PC-3 (cell line): ENCODE data around the gene PIM1. TPM values are rescaled to one million over a fixed set of nuclear protein-coding genes. Genes with fewer than 3 reads are reported as not detected.

Experiments
- ATAC-seq: fragments of 200-7000 bp; cut with Tn5 transposase; 2 replicates; pipeline ENCODE4 v1.9.1; 2020; ENCODE audit warnings: mild to moderate bottlenecking, moderate library complexity
- BruUV-seq: library from RNA; stranded (reverse); fragments of 400-500 nt; replicated peaks from 2 replicates; lab custom pipeline; 2021; lab: Mats Ljungman, UMichigan
- CTCF ChIA-PET: fragments of 300-600 bp; sonication (Branson Sonifier 250); formaldehyde crosslinking; loops from one replicate; lab custom pipeline; 2022; ENCODE audit warnings: antibody characterized with exemption; lab: Charles Lee
- POLR2A ChIA-PET: fragments of 300-600 bp; sonication (Branson Sonifier 250); formaldehyde crosslinking; loops from one replicate; lab custom pipeline; 2022; ENCODE audit warnings: antibody characterized with exemption; ENCODE audit not compliant: unreplicated experiment; lab: Charles Lee
- DNase-seq: peaks from one replicate; pipeline ENCODE4 v3.0.0-alpha.2; 2015
- H2AFZ ChIP-seq: fragments of 300-600 bp; sonication (generic); 2 replicates; pipeline ENCODE4 v1.6.0; 2016; ENCODE audit warnings: antibody characterized with exemption, low read length
- H3F3A ChIP-seq: fragments of 300-600 bp; sonication (generic); one replicate; pipeline ENCODE4 v1.6.0; 2017; ENCODE audit warnings: antibody characterized with exemption, low read length, control low read depth, mild to moderate bottlenecking; ENCODE audit not compliant: unreplicated experiment
- H3K27ac ChIP-seq: fragments of 300-600 bp; sonication (generic); 2 replicates; pipeline ENCODE4 v1.5.1; 2016; ENCODE audit warnings: mild to moderate bottlenecking, low read length
- H3K27me3 ChIP-seq: fragments of 300-600 bp; sonication (generic); 2 replicates; pipeline ENCODE4 v1.6.1; 2016; ENCODE audit warnings: low read length, mixed read lengths
- H3K36me3 ChIP-seq: fragments of 300-600 bp; sonication (generic); 2 replicates; pipeline ENCODE4 v1.6.1; 2016; ENCODE audit warnings: low read depth, mixed run types, low read length, mixed read lengths
- H3K4me1 ChIP-seq: fragments of 300-600 bp; sonication (generic); 2 replicates; pipeline ENCODE4 v1.5.1; 2016; ENCODE audit warnings: low read length; ENCODE audit not compliant: insufficient read depth
- H3K4me2 ChIP-seq: fragments of 300-600 bp; sonication (generic); 2 replicates; pipeline ENCODE4 v1.6.0; 2016; ENCODE audit warnings: low read length
- H3K4me3 ChIP-seq: fragments of 300-600 bp; sonication (generic); 2 replicates; pipeline ENCODE4 v1.5.1; 2016; ENCODE audit warnings: mild to moderate bottlenecking, low read length, mixed read lengths
- H3K79me2 ChIP-seq: fragments of 300-600 bp; sonication (generic); 2 replicates; pipeline ENCODE4 v1.6.1; 2017; ENCODE audit warnings: low read length, mixed read lengths
- H3K9ac ChIP-seq: fragments of 300-600 bp; sonication (generic); 2 replicates; pipeline ENCODE4 v1.6.0; 2016; ENCODE audit warnings: mild to moderate bottlenecking, low read length
- H3K9me2 ChIP-seq: fragments of 300-600 bp; sonication (generic); replicated peaks from 2 replicates; pipeline ENCODE4 v1.6.1; 2016; ENCODE audit warnings: mixed run types, low read length, mixed read lengths
- H3K9me3 ChIP-seq: fragments of 300-600 bp; sonication (generic); 2 replicates; pipeline ENCODE4 v1.6.1; 2016; ENCODE audit warnings: low read length, mixed read lengths
- H4K20me1 ChIP-seq: fragments of 300-600 bp; sonication (generic); 2 replicates; pipeline ENCODE4 v1.6.1; 2016; ENCODE audit warnings: low read length, mixed read lengths
- CTCF ChIP-seq: fragments of 300-600 bp; sonication (generic); conservative IDR thresholded peaks from 2 replicates; pipeline ENCODE4 v1.5.1; 2017; ENCODE audit warnings: antibody characterized with exemption, low read depth, mild to moderate bottlenecking, low read length
- EZH2 ChIP-seq: fragments of 300-600 bp; sonication (generic); IDR thresholded peaks from one replicate; pipeline ENCODE4 v1.6.1; 2017; ENCODE audit warnings: antibody characterized with exemption, mild to moderate bottlenecking, low read length; ENCODE audit not compliant: unreplicated experiment
- EZH2phosphoT487 ChIP-seq: fragments of 300-600 bp; sonication (generic); IDR thresholded peaks from 2 replicates; pipeline ENCODE4 v1.6.1; 2018; ENCODE audit warnings: mild to moderate bottlenecking, antibody characterized with exemption, low read length, borderline replicate concordance
- intact Hi-C: fragments of 100-400 bp; cut with micrococcal nuclease; formaldehyde crosslinking; loops from 2 replicates; pipeline ENCODE4 v1.9.0; 2023
- total RNA-seq: library from RNA; depleted of rRNA; stranded (reverse); fragments of >200 nt; gene quantifications from 2 replicates; pipeline ENCODE4 v1.2.3, GENCODE V29; 2014

PIM1 gene
- total RNA-seq, 1 experiment from 2014 or later = 74.1 TPM

DNA sequence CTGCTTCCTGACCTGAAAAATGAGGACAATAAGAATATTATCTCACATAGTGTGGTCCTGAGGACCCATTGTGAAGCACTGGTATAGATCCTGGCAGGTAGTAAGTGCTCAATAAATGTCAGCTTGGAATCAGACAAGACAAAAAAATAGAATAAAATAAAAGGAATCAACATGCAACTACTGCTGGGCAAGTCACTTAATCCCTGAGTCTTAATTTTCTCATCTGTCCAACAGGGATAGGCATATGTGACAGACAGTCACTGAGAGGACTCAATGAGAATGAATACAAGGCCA lies 38.0 kb upstream of the PIM1 start:
- H3K36me3 ChIP-seq = no peaks in the 10 kb centered on the region
- H3K4me1 ChIP-seq = peaks cover 73% of the 10 kb centered on the region
- intact Hi-C loops = no loop called here
- ATAC-seq = no peak
- no peak for DNase-seq
- no peak overlapping the region for H2AFZ ChIP-seq
- no peaks in the 10 kb centered on the region for H3K79me2 ChIP-seq
- H3K9ac ChIP-seq = peak overlapping the region; percentile 21; the same call in 1 of the 2 replicates
- peaks cover 2% of the 10 kb centered on the region for H3F3A ChIP-seq
- no peaks in the 10 kb centered on the region for H3K9me3 ChIP-seq
- no TSS peak for BruUV-seq
- CTCF ChIA-PET = no interaction called here
- H3K27me3 ChIP-seq = no peaks in the 10 kb centered on the region
- POLR2A ChIA-PET = no interaction called here
- H3K4me3 ChIP-seq = no peak overlapping the region
- peak overlapping the region; percentile 53 for H3K27ac ChIP-seq
- TF ChIP-seq EZH2phosphoT487 (no peak), EZH2 (no peak), CTCF (no peak)
- no peaks in the 10 kb centered on the region for H4K20me1 ChIP-seq
- H3K9me2 ChIP-seq = no peaks in the 10 kb centered on the region
- H3K4me2 ChIP-seq = no peak overlapping the region

DNA sequence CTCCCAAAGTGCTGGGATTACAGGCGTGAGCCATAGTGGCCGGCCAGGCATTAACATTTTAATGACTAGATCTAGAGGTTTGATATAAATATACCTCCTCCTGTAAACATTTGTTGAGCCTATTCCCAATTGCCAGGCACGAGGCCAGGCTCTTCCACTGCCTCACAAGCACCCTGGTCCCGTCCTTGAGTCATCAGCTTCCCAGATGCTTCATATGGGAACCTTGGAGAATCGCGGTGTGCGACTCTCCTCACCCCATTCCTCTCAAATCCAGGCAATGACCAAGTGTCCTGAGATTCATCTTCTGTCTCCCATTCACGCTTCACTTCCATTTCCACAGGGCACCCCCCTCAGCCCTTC lies 35.9 kb upstream of the PIM1 start:
- ChIA-PET CTCF (no interaction called here), POLR2A (interaction anchor here (0.6 kb wide), 1 partner anchor 536 kb away, joined by 3 read pairs; no protein-coding TSS in a partner anchor)
- no peaks in the 10 kb centered on the region for H3K9me3 ChIP-seq
- peaks cover 3% of the 10 kb centered on the region for H3F3A ChIP-seq
- ATAC-seq = peak; percentile 55
- intact Hi-C loops = loop anchor here (1.0 kb wide), 3 partner anchors 30 to 75 kb away; no protein-coding TSS in a partner anchor
- TF ChIP-seq CTCF (no peak), EZH2 (no peak), EZH2phosphoT487 (no peak)
- no peaks in the 10 kb centered on the region for H3K9me2 ChIP-seq
- H3K79me2 ChIP-seq = no peaks in the 10 kb centered on the region
- H3K36me3 ChIP-seq = no peaks in the 10 kb centered on the region
- DNase-seq = peak; percentile 93
- H3K27ac ChIP-seq = peak overlapping the region; percentile 99
- peaks cover 75% of the 10 kb centered on the region for H3K4me1 ChIP-seq
- peak overlapping the region; percentile 51; the same call in 1 of the 2 replicates for H2AFZ ChIP-seq
- H4K20me1 ChIP-seq = no peaks in the 10 kb centered on the region
- H3K4me3 ChIP-seq = peak overlapping the region; percentile 49; the same call in 1 of the 2 replicates
- BruUV-seq = TSS peak; percentile 76
- H3K4me2 ChIP-seq = peak overlapping the region; percentile 88
- peak overlapping the region; percentile 97 for H3K9ac ChIP-seq
- H3K27me3 ChIP-seq = no peaks in the 10 kb centered on the region
